GM12878 (cell line): Measurements from ENCODE around the gene ZDHHC11B. TPM values are rescaled to one million over a fixed set of nuclear protein-coding genes. Genes with fewer than 3 reads are reported as not detected.

Source experiments
- ATAC-seq: fragments of 200-7000 bp; cut with Tn5 transposase; 3 replicates; pipeline ENCODE4 v1.9.1; 2020; ENCODE audit warnings: mild to moderate bottlenecking, moderate library complexity
- BruUV-seq: library from RNA; stranded (reverse); fragments of 400-500 nt; replicated peaks from 2 replicates; lab custom pipeline; 2021; lab: Mats Ljungman, UMichigan
- CTCF ChIA-PET: fragments of 300-600 bp; sonication (Branson Sonifier 250); formaldehyde crosslinking; extraction: SDS; loops from one replicate; lab custom pipeline; 2021; ENCODE audit warnings: inconsistent platforms; lab: Yijun Ruan, JAX
- POLR2A ChIA-PET: fragments of 350-600 bp; formaldehyde crosslinking; extraction: SDS; loops from one replicate; lab custom pipeline; 2021; ENCODE audit warnings: inconsistent platforms; lab: Charles Lee
- RAD21 ChIA-PET: fragments of 300-600 bp; sonication (Branson Sonifier 250); formaldehyde crosslinking; loops from one replicate; lab custom pipeline; 2023; ENCODE audit warnings: antibody characterized with exemption; ENCODE audit not compliant: unreplicated experiment; lab: Charles Lee
- SMC1A ChIA-PET: fragments of 300-600 bp; sonication (Branson Sonifier 250); formaldehyde crosslinking; loops from one replicate; lab custom pipeline; 2023; ENCODE audit not compliant: unreplicated experiment, uncharacterized antibody; lab: Charles Lee
- DNase-seq: peaks from one replicate; pipeline ENCODE4 v3.0.0-alpha.2; 2011; ENCODE audit warnings: low read depth, low spot score
- FAIRE-seq: peaks from 3 replicates; lab custom pipeline; 2011; peaks lifted over from hg19 to GRCh38; lab: Jason Lieb, UNC
- H2AFZ ChIP-seq: 2 replicates; pipeline ENCODE4 v1.6.0; 2011; ENCODE audit warnings: low read depth, low read length, control low read depth; ENCODE audit not compliant: control insufficient read depth
- H3K27ac ChIP-seq: 2 replicates; pipeline ENCODE4 v1.5.1; 2011; ENCODE audit warnings: control low read depth; ENCODE audit not compliant: control insufficient read depth, insufficient read depth
- H3K27me3 ChIP-seq, 2 experiments: replicated peaks in 1 of 2; 2 replicates each; pipeline versions ENCODE4 v1.6.0 to v1.6.1; 2011; ENCODE audit warnings: low read length in 1 of 2; ENCODE audit not compliant: control insufficient read depth in 2 of 2, insufficient read depth in 2 of 2
- H3K36me3 ChIP-seq, 2 experiments: 2 replicates each; pipeline ENCODE4 v1.5.1; 2011; ENCODE audit warnings: low read length in 1 of 2; ENCODE audit not compliant: control insufficient read depth in 2 of 2, insufficient read depth in 2 of 2
- H3K4me1 ChIP-seq: 2 replicates; pipeline ENCODE4 v1.6.1; 2011; ENCODE audit warnings: mild to moderate bottlenecking, low read length, moderate library complexity, mixed read lengths; ENCODE audit not compliant: control insufficient read depth, insufficient read depth
- H3K4me2 ChIP-seq: 2 replicates; pipeline ENCODE4 v1.6.0; 2011; ENCODE audit warnings: control low read depth; ENCODE audit not compliant: control insufficient read depth, insufficient read depth
- H3K4me3 ChIP-seq: fragments of 200-600 bp; sonication (generic); 2 replicates; pipeline ENCODE4 v1.5.1; 2016
- H3K79me2 ChIP-seq: 2 replicates; pipeline ENCODE4 v1.6.0; 2011; ENCODE audit warnings: low read length; ENCODE audit not compliant: control insufficient read depth, insufficient read depth
- H3K9ac ChIP-seq: 2 replicates; pipeline ENCODE4 v1.8.0; 2011; ENCODE audit warnings: low read length, control low read depth, mixed read lengths; ENCODE audit not compliant: control insufficient read depth, insufficient read depth
- H3K9me3 ChIP-seq: replicated peaks from 3 replicates; pipeline ENCODE4 v1.5.1; 2011; ENCODE audit warnings: mild to moderate bottlenecking, low read length; ENCODE audit not compliant: control insufficient read depth, insufficient read depth
- H4K20me1 ChIP-seq: 2 replicates; pipeline ENCODE4 v1.6.0; 2011; ENCODE audit not compliant: control insufficient read depth, insufficient read depth
- BCL3 ChIP-seq: IDR thresholded peaks from 2 replicates; pipeline ENCODE4 v1.6.1; 2011; ENCODE audit warnings: borderline replicate concordance, low read depth, mild to moderate bottlenecking, moderate library complexity, low read length; ENCODE audit not compliant: insufficient read depth, poor library complexity, severe bottlenecking
- BMI1 ChIP-seq: fragments of 450-650 bp; IDR thresholded peaks from 2 replicates; pipeline ENCODE4 v1.6.1; 2016; ENCODE audit warnings: mild to moderate bottlenecking, moderate library complexity, borderline replicate concordance
- CBX5 ChIP-seq: sonication (generic); IDR thresholded peaks from 2 replicates; pipeline ENCODE4 v1.6.1; 2016; ENCODE audit warnings: low read depth, moderate library complexity, mild to moderate bottlenecking, inconsistent platforms
- CUX1 ChIP-seq: IDR thresholded peaks from 2 replicates; pipeline ENCODE4 v1.6.1; 2012; ENCODE audit warnings: improper control_type of control experiment, low read depth, low read length; ENCODE audit not compliant: insufficient replicate concordance
- EZH2 ChIP-seq: IDR thresholded peaks from 2 replicates; pipeline ENCODE4 v1.6.1; 2012; ENCODE audit warnings: low read depth, mild to moderate bottlenecking, control low read depth, inconsistent platforms, low read length, borderline replicate concordance; ENCODE audit not compliant: control insufficient read depth
- MAX ChIP-seq: IDR thresholded peaks from 2 replicates; pipeline ENCODE4 v1.6.1; 2012; ENCODE audit warnings: low read depth, low read length, improper control_type of control experiment
- NBN ChIP-seq: fragments of 450-650 bp; IDR thresholded peaks from 2 replicates; pipeline ENCODE4 v1.6.1; 2016
- SUZ12 ChIP-seq: fragments of 200-600 bp; sonication (generic); IDR thresholded peaks from one replicate; pipeline ENCODE4 v1.6.1; 2018; ENCODE audit warnings: antibody characterized with exemption, mild to moderate bottlenecking; ENCODE audit not compliant: unreplicated experiment
- TARDBP ChIP-seq: IDR thresholded peaks from 2 replicates; pipeline ENCODE4 v1.6.1; 2016; ENCODE audit warnings: borderline replicate concordance
- WGBS: methylation state at CpG from one replicate; pipeline ENCODE4 v1.1.6; 2016; ENCODE audit warnings: low lambda C conversion rate; ENCODE audit not compliant: insufficient replicate concordance, insufficient coverage; ENCODE audit errors: missing lambda C conversion rate; 5-methylcytosine and 5-hydroxymethylcytosine counted together
- in situ Hi-C: fragments of 300-500 bp; cut with MboI; formaldehyde crosslinking; loops from 9 replicates; pipeline ENCODE4 v1.14.3; 2018; ENCODE audit warnings: mixed read lengths
- intact Hi-C: fragments of 100-400 bp; cut with micrococcal nuclease; formaldehyde crosslinking; loops from one replicate; pipeline ENCODE4 v1.14.2; 2022; ENCODE audit not compliant: unreplicated experiment
- polyA plus RNA-seq, 11 experiments: library from polyadenylated mRNA; depleted of rRNA in 4 of 11; unstranded in 6 of 11; stranded (reverse) in 5 of 11; fragments of >200 nt; fragmentation: Nextera tagmentation in 4 of 11; fragmentation: Illumina TruSeq in 1 of 11; extraction: Ambion mirVana in 4 of 11; extraction: Trizol in 1 of 11; gene quantifications; 1 replicate in 1 of 11; 2 replicates in 10 of 11; pipeline versions ENCODE4 v1.2.1 to v1.2.3, GENCODE V29; 2011 to 2016; ENCODE audit warnings: inconsistent platforms in 2 of 11, missing spikeins in 2 of 11, low read depth in 1 of 11
- total RNA-seq, 4 experiments: library from RNA; depleted of rRNA in 3 of 4; stranded (reverse); fragments of >200 nt in 3 of 4; fragmentation: Illumina TruSeq in 1 of 4; extraction: Trizol in 1 of 4; gene quantifications; 2 replicates each; pipeline versions ENCODE4 v1.2.1 to v1.2.3, GENCODE V29; 2013 to 2021

ZDHHC11B gene
- total and polyA plus RNA-seq, 10 of the 15 experiments (the other 5 are each of a cell fraction or from before 2014, with no cell fraction given) = 0.01 to 0.10 (median 0.09) TPM; not detected in 7

- ChIA-PET CTCF (no interaction called here), POLR2A (no interaction called here), RAD21 (no interaction called here), SMC1A (no interaction called here)
- no peak for DNase-seq
- peaks cover 16 to 19% of the 10 kb centered on the region in 2 experiments for H3K36me3 ChIP-seq
- no peaks in the 10 kb centered on the region for H3K4me1 ChIP-seq
- no peak overlapping the region for H2AFZ ChIP-seq
- ATAC-seq = no peak
- TF ChIP-seq CBX5 (no peak), BCL3 (no peak), NBN (no peak), EZH2 (no peak), SUZ12 (no peak), MAX (no peak), BMI1 (no peak), CUX1 (no peak), TARDBP (no peak)
- FAIRE-seq = no peak
- no peaks in the 10 kb centered on the region for H3K27me3 ChIP-seq
- no TSS peak for BruUV-seq
- H3K27ac ChIP-seq = no peak overlapping the region
- no peaks in the 10 kb centered on the region for H4K20me1 ChIP-seq
- H3K9ac ChIP-seq = no peak overlapping the region
- in situ Hi-C loops (no loop called here), intact Hi-C loops (no loop called here)
- no peak overlapping the region for H3K4me3 ChIP-seq
- H3K9me3 ChIP-seq = no peaks in the 10 kb centered on the region; the same call in 2 of the 3 replicates
- H3K79me2 ChIP-seq = no peaks in the 10 kb centered on the region
- WGBS = 98% methylated on average over 11 of the region's 11 CpGs
- H3K4me2 ChIP-seq = no peak overlapping the region
Measured at GRCh38 chr5:660491-661030, 124.0 kb downstream of the ZDHHC11B start.
